Panc1 (cell line): ENCODE measurements around the gene ST3GAL2. TPM values are rescaled to one million over a fixed set of nuclear protein-coding genes. Genes with fewer than 3 reads are reported as not detected.

Experiments
- ATAC-seq: fragments of 200-7000 bp; cut with Tn5 transposase; 2 replicates; pipeline ENCODE4 v1.9.1; 2020; ENCODE audit warnings: mild to moderate bottlenecking, moderate library complexity
- BruUV-seq: library from RNA; stranded (reverse); fragments of 400-500 nt; replicated peaks from 2 replicates; lab custom pipeline; 2021; lab: Mats Ljungman, UMichigan
- CTCF ChIA-PET: fragments of 300-600 bp; sonication (Branson Sonifier 250); formaldehyde crosslinking; loops from one replicate; lab custom pipeline; 2022; ENCODE audit warnings: antibody characterized with exemption; lab: Charles Lee
- POLR2A ChIA-PET: fragments of 300-600 bp; sonication (Branson Sonifier 250); formaldehyde crosslinking; loops from one replicate; lab custom pipeline; 2022; ENCODE audit warnings: antibody characterized with exemption; lab: Charles Lee
- DNase-seq: peaks from one replicate; pipeline ENCODE4 v3.0.0-alpha.2; 2010; ENCODE audit warnings: low read depth, low spot score
- H3K27ac ChIP-seq: 2 replicates; pipeline ENCODE4 v1.5.1; 2011; ENCODE audit warnings: mild to moderate bottlenecking, low read length, inconsistent platforms
- H3K27me3 ChIP-seq: fragments of 200-500 bp; sonication (Bioruptor generic); 2 replicates; pipeline ENCODE4 v1.6.0; 2014; ENCODE audit warnings: low read length, inconsistent platforms; ENCODE audit not compliant: control insufficient read depth, insufficient read depth
- H3K36me3 ChIP-seq: fragments of 200-500 bp; sonication (Bioruptor generic); 2 replicates; pipeline ENCODE4 v1.5.1; 2014; ENCODE audit warnings: inconsistent platforms, mild to moderate bottlenecking, low read length, moderate library complexity; ENCODE audit not compliant: control insufficient read depth, insufficient read depth
- H3K4me1 ChIP-seq: 2 replicates; pipeline ENCODE4 v1.5.1; 2011; ENCODE audit warnings: inconsistent platforms, mild to moderate bottlenecking, low read length, moderate library complexity; ENCODE audit not compliant: control insufficient read depth, insufficient read depth
- H3K4me3 ChIP-seq, 2 experiments: 2 replicates each; pipeline ENCODE4 v1.5.1; 2011 to 2012; ENCODE audit warnings: low read depth in 2 of 2, low read length in 2 of 2, mild to moderate bottlenecking in 2 of 2, inconsistent platforms in 1 of 2, moderate library complexity in 1 of 2
- H3K9me3 ChIP-seq: fragments of 200-500 bp; sonication (Bioruptor generic); 2 replicates; pipeline ENCODE4 v1.5.1; 2014; ENCODE audit warnings: low read depth, mild to moderate bottlenecking, inconsistent platforms, low read length, moderate library complexity; ENCODE audit not compliant: control insufficient read depth, insufficient read depth
- CTCF ChIP-seq: fragments of 450-650 bp; IDR thresholded peaks from 2 replicates; pipeline ENCODE4 v1.5.1; 2017; ENCODE audit warnings: mild to moderate bottlenecking
- POLR2AphosphoS5 ChIP-seq: IDR thresholded peaks from 2 replicates; pipeline ENCODE4 v1.6.1; 2012; ENCODE audit warnings: mild to moderate bottlenecking, low read depth, low read length, moderate library complexity
- REST ChIP-seq, 2 experiments: IDR thresholded peaks; 2 replicates each; pipeline ENCODE4 v1.6.1; 2011 to 2012; ENCODE audit warnings: low read depth in 2 of 2, control low read depth in 1 of 2, low read length in 1 of 2, mild to moderate bottlenecking in 1 of 2, moderate library complexity in 1 of 2; ENCODE audit not compliant: insufficient read depth in 1 of 2
- SIN3A ChIP-seq: IDR thresholded peaks from 2 replicates; pipeline ENCODE4 v1.6.1; 2012; ENCODE audit warnings: low read depth, mild to moderate bottlenecking, low read length, moderate library complexity, borderline replicate concordance; ENCODE audit not compliant: insufficient read depth
- TCF7L2 ChIP-seq: IDR thresholded peaks from 2 replicates; pipeline ENCODE4 v1.6.1; 2011; ENCODE audit warnings: mild to moderate bottlenecking, low read depth, low read length, inconsistent platforms
- in situ Hi-C: cut with HindIII; loops from 2 replicates; pipeline ENCODE4 v1.10.0; 2016; ENCODE audit warnings: low sequenced_read_pairs, low pct_unique_long_range_greater_than_20kb
- intact Hi-C: fragments of 100-400 bp; cut with micrococcal nuclease; formaldehyde crosslinking; loops from one replicate; pipeline ENCODE4 v1.10.0; 2022; ENCODE audit not compliant: unreplicated experiment
- total RNA-seq: library from RNA; stranded (reverse); gene quantifications from one replicate; pipeline ENCODE4 v1.2.1, GENCODE V29; 2021; ENCODE audit not compliant: unreplicated experiment

The ST3GAL2 gene
- total RNA-seq, 1 experiment from 2014 or later: 84.2 TPM

GRCh38 chr16:70399381-70399780 lies 39.5 kb downstream of the ST3GAL2 start:
- peaks cover 7% of the 10 kb centered on the region for H3K4me1 ChIP-seq
- in situ Hi-C loops (no loop called here), intact Hi-C loops (loop anchor here (10.0 kb wide), 1 partner anchor 55 kb away; the partner anchor contains the start of gene FCSK)
- BruUV-seq: no TSS peak
- TF ChIP-seq POLR2AphosphoS5 (no peak), SIN3A (no peak)
- H3K4me3 ChIP-seq: no peak overlapping the region
- ChIA-PET CTCF (no interaction called here), POLR2A (no interaction called here)
- DNase-seq (no peak), ATAC-seq (no peak)
- peaks cover 3% of the 10 kb centered on the region; the same call in 1 of the 2 replicates for H3K36me3 ChIP-seq
- H3K27me3 ChIP-seq: no peaks in the 10 kb centered on the region
- H3K27ac ChIP-seq: no peak overlapping the region
- no peaks in the 10 kb centered on the region for H3K9me3 ChIP-seq

GRCh38 chr16:70398177-70398743 lies 40.6 kb downstream of the ST3GAL2 start:
- H3K4me1 ChIP-seq: peaks cover 4% of the 10 kb centered on the region; the same call in 1 of the 2 replicates
- no TSS peak for BruUV-seq
- H3K9me3 ChIP-seq: no peaks in the 10 kb centered on the region
- no peak for TF ChIP-seq TCF7L2
- no peak for TF ChIP-seq POLR2AphosphoS5
- TF ChIP-seq REST (IDR thresholded peaks at IDR 0.05; ENCODE audit: insufficient read depth in 1 of 2, low read depth in 2 of 2, low read length in 1 of 2): no peak
- no peak for TF ChIP-seq CTCF
- no peak for TF ChIP-seq SIN3A
- CTCF ChIA-PET: no interaction called here
- intact Hi-C loops (loop anchor here (10.0 kb wide), 1 partner anchor 57 kb away; the partner anchor contains the start of gene FCSK), in situ Hi-C loops (no loop called here)
- POLR2A ChIA-PET: no interaction called here
- no peak overlapping the region for H3K27ac ChIP-seq
- DNase-seq (no peak), ATAC-seq (no peak)
- no peak overlapping the region for H3K4me3 ChIP-seq
- peaks cover 3% of the 10 kb centered on the region; the same call in 1 of the 2 replicates for H3K36me3 ChIP-seq
- no peaks in the 10 kb centered on the region for H3K27me3 ChIP-seq
